CD8-positive, alpha-beta memory T cell (primary cell): ENCODE data around the gene HELZ2. TPM values are rescaled to one million over a fixed set of nuclear protein-coding genes. Genes with fewer than 3 reads are reported as not detected.
A peak's percentile ranks its signal among the peaks of the same experiment; 100 is the strongest.

Experiments used
- CTCF ChIA-PET: fragments of 350-600 bp; sonication (Branson Sonifier 250); formaldehyde crosslinking; loops from one replicate; lab custom pipeline; 2021; ENCODE audit warnings: antibody characterized with exemption; lab: Charles Lee
- POLR2A ChIA-PET: fragments of 350-600 bp; sonication (Branson Sonifier 250); formaldehyde crosslinking; loops from one replicate; lab custom pipeline; 2021; ENCODE audit warnings: antibody characterized with exemption; lab: Charles Lee
- DNase-seq, 5 donors: peaks; one replicate each; pipeline versions ENCODE4 v3.0.0 to v3.0.0-alpha.2; 2020 to 2022; ENCODE audit warnings: mixed read lengths in 1 of 5
- H3K27ac ChIP-seq: one replicate; pipeline ENCODE4 v1.7.0; 2013; ENCODE audit warnings: low read depth, mild to moderate bottlenecking, low read length, moderate library complexity
- H3K27me3 ChIP-seq: 2 replicates; pipeline ENCODE4 v1.7.0; 2013; ENCODE audit warnings: low read length, mild to moderate bottlenecking; ENCODE audit not compliant: insufficient read depth, poor library complexity, severe bottlenecking
- H3K36me3 ChIP-seq: 2 replicates; pipeline ENCODE4 v1.7.0; 2013; ENCODE audit warnings: mild to moderate bottlenecking, low read length, moderate library complexity; ENCODE audit not compliant: insufficient read depth
- H3K4me1 ChIP-seq: 2 replicates; pipeline ENCODE4 v1.7.0; 2013; ENCODE audit warnings: mild to moderate bottlenecking, low read length, moderate library complexity; ENCODE audit not compliant: insufficient read depth
- H3K4me3 ChIP-seq: 2 replicates; pipeline ENCODE4 v1.7.0; 2013; ENCODE audit warnings: mild to moderate bottlenecking, low read length
- H3K9me3 ChIP-seq: 2 replicates; pipeline ENCODE4 v1.7.0; 2013; ENCODE audit warnings: mild to moderate bottlenecking, low read length
- H3K27ac Mint-ChIP-seq, 8 donors: one replicate each; pipeline ENCODE4 v1.8.0; 2020 to 2021; ENCODE audit warnings: mixed read lengths in 8 of 8, mild to moderate bottlenecking in 6 of 8, inconsistent platforms in 3 of 8, moderate library complexity in 3 of 8
- H3K27me3 Mint-ChIP-seq, 2 donors: one replicate each; pipeline ENCODE4 v1.8.0; 2020 to 2021; ENCODE audit warnings: mixed read lengths in 2 of 2, mild to moderate bottlenecking in 1 of 2, moderate library complexity in 1 of 2
- H3K36me3 Mint-ChIP-seq, 3 donors: one replicate each; pipeline ENCODE4 v1.8.0; 2020 to 2021; ENCODE audit warnings: mixed read lengths in 3 of 3, inconsistent platforms in 1 of 3, mild to moderate bottlenecking in 1 of 3
- H3K4me1 Mint-ChIP-seq, 3 donors: one replicate each; pipeline ENCODE4 v1.8.0; 2020 to 2021; ENCODE audit warnings: mixed read lengths in 3 of 3, inconsistent platforms in 1 of 3, mild to moderate bottlenecking in 1 of 3
- H3K4me3 Mint-ChIP-seq, 7 donors: one replicate each; pipeline ENCODE4 v1.8.0; 2020 to 2021; ENCODE audit warnings: mixed read lengths in 7 of 7, mild to moderate bottlenecking in 6 of 7, moderate library complexity in 4 of 7, inconsistent platforms in 2 of 7
- H3K9me3 Mint-ChIP-seq, 5 donors: one replicate each; pipeline ENCODE4 v1.8.0; 2020 to 2022; ENCODE audit warnings: mixed read lengths in 5 of 5, mild to moderate bottlenecking in 3 of 5, moderate library complexity in 2 of 5, inconsistent platforms in 1 of 5
- polyA plus RNA-seq: library from polyadenylated mRNA; unstranded; fragments of 300-500 nt; fragmentation: Illumina TruSeq; gene quantifications from one replicate; pipeline ENCODE4 v1.2.3, GENCODE V29; 2021
- total RNA-seq, 2 experiments: library from RNA; stranded (reverse); gene quantifications; one replicate each; pipeline ENCODE4 v1.2.3, GENCODE V29; 2021

The HELZ2 gene
- total and polyA plus RNA-seq, 3 experiments from 2014 or later: 7.4 to 9.8 (median 8.7) TPM

- CTCF ChIA-PET: interaction anchor here (1.8 kb wide), 1 partner anchor 20 kb away, joined by 8 read pairs; the partner anchor contains the start of gene PTK6
- POLR2A ChIA-PET: interaction anchor here (1.2 kb wide), 1 partner anchor 96 kb away, joined by 3 read pairs; the partner anchor contains the start of gene STMN3
- Histone ChIP-seq H3K9me3 (no peaks in the 10 kb centered on the region), H3K27ac (no peak overlapping the region), H3K36me3 (no peaks in the 10 kb centered on the region), H3K4me3 (no peak overlapping the region), H3K27me3 (no peaks in the 10 kb centered on the region), H3K4me1 (peaks cover 8% of the 10 kb centered on the region)
- DNase-seq: no peak
- peaks cover 8 to 21% (median 10%) of the 10 kb centered on the region in 3 donors for H3K4me1 Mint-ChIP-seq
- H3K9me3 Mint-ChIP-seq: no peaks in the 10 kb centered on the region
- peak overlapping the region in 1 of 8 donors; percentile 48 for H3K27ac Mint-ChIP-seq
- peaks cover 0 to 24% (median 2%) of the 10 kb centered on the region in 3 donors for H3K36me3 Mint-ChIP-seq
- no peak overlapping the region for H3K4me3 Mint-ChIP-seq
- H3K27me3 Mint-ChIP-seq: peaks cover 0 to 2% of the 10 kb centered on the region in 2 donors
Observed at GRCh38 chr20:63557481-63557891, 16.6 kb downstream of the HELZ2 start.

GRCh38 chr20:63556873-63557478, 17.1 kb downstream of the HELZ2 start:
- ChIA-PET CTCF (interaction anchor here (1.8 kb wide), 1 partner anchor 19 kb away, joined by 8 read pairs; the partner anchor contains the start of gene PTK6), POLR2A (interaction anchor here (1.2 kb wide), 1 partner anchor 96 kb away, joined by 3 read pairs; the partner anchor contains the start of gene STMN3)
- no peak for DNase-seq
- Histone ChIP-seq H3K27ac (no peak overlapping the region), H3K36me3 (no peaks in the 10 kb centered on the region), H3K9me3 (no peaks in the 10 kb centered on the region), H3K4me3 (no peak overlapping the region), H3K27me3 (no peaks in the 10 kb centered on the region), H3K4me1 (peaks cover 14% of the 10 kb centered on the region)
- Mint-ChIP-seq H3K4me1 (peaks cover 10 to 25% (median 11%) of the 10 kb centered on the region in 3 donors), H3K36me3 (peaks cover 0 to 23% (median 2%) of the 10 kb centered on the region in 3 donors), H3K9me3 (no peaks in the 10 kb centered on the region), H3K27ac (peak overlapping the region in 2 of 8 donors; percentile 48 to 79), H3K4me3 (no peak overlapping the region), H3K27me3 (peaks cover 0 to 2% of the 10 kb centered on the region in 2 donors)

DNA sequence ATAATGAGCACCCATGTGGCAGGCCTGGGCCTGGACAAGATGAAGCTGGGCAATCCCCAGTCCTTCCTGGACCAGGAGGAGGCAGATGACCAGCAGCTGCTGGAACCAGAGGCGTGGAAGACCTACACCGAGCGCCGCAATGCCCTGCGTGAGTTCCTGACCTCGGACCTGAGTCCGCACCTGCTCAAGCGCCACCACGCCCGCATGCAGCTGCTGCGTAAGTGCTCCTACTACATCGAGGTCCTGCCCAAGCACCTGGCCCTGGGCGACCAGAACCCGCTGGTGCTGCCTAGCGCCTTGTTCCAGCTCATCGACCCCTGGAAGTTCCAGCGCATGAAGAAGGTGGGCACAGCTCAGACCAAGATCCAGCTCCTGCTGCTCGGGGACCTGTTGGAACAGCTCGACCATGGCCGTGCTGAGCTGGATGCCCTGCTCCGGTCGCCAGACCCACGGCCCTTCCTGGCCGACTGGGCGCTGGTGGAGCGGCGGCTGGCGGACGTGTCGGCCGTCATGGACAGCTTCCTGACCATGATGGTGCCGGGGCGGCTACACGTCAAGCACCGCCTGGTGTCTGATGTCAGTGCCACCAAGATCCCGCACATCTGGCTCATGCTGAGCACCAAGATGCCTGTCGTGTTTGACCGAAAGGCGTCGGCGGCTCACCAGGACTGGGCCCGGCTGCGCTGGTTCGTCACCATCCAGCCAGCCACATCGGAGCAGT, 18.2 kb downstream of the HELZ2 start:
- CTCF ChIA-PET: interaction anchor here (1.8 kb wide), 2 partner anchors 11 to 18 kb away, joined by 7 to 8 read pairs; partner anchors contain the start of gene PTK6

DNA sequence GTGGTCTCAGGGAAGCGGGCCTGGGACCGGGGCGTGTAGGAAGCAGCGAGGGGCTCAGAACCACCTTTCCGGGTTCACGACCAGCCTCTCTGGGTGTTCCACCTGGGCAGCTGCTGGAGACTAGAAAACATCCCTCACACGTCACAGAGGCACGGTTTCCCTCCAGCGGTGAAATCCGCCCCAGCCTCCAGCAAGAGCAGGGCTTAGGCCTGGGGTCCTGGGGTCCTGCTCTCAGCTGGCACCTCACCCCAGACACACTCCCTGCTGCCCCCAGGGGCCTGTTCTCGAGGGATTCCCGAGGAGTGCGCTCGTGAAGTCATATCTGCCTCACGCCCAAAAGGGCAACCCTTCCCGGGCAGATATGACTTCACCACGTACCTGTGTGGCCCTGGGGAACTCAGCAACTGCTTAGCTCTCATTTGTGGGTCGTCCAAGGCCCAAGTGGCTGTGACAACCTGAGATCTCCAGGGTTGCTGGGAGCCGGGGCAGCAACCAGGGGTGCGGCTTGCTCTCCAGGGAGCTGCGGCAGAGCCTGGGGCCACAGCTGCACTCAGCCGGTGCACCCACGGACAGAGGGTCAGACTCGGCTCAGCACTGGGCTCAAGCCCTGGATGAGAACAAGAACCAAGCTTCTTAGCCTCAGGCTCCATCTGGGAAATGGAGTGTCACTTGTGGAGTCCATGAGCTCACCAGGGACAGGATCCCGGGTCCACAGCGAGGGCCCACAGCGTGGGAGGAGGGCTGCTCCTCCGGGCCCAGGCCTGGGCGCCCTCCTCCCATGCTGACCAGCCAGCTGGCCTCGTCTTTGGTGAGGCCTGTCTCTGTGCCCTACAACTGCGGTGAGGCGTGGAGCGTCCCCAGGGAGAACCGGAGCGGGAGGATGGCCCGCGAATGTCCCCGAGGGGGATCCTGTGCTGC, 19.4 kb downstream of the HELZ2 start:
- CTCF ChIA-PET: interaction anchor here (0.9 to 1.8 kb wide), 3 partner anchors 13 to 17 kb away, joined by 3 to 7 read pairs (median 3); partner anchors contain the start of gene PTK6
- no peaks in the 10 kb centered on the region for H3K9me3 Mint-ChIP-seq
- H3K27ac Mint-ChIP-seq: peak overlapping the region in 6 of 8 donors; percentile 29 to 85 (median 62)
- H3K4me1 ChIP-seq: peaks cover 16% of the 10 kb centered on the region
- POLR2A ChIA-PET: interaction anchor here (1.1 kb wide), 1 partner anchor 72 kb away, joined by 3 read pairs; the partner anchor contains the start of gene GMEB2
- no peaks in the 10 kb centered on the region for H3K27me3 ChIP-seq
- DNase-seq: peak in 1 of 5 donors; percentile 37
- H3K4me1 Mint-ChIP-seq: peaks cover 14 to 30% (median 14%) of the 10 kb centered on the region in 3 donors
- peaks cover 5 to 8% of the 10 kb centered on the region in 2 donors for H3K27me3 Mint-ChIP-seq
- H3K36me3 Mint-ChIP-seq: peaks cover 0 to 8% (median 0%) of the 10 kb centered on the region in 3 donors
- H3K4me3 ChIP-seq: no peak overlapping the region
- H3K36me3 ChIP-seq: no peaks in the 10 kb centered on the region
- H3K9me3 ChIP-seq: no peaks in the 10 kb centered on the region
- H3K27ac ChIP-seq: no peak overlapping the region
- peak overlapping the region; percentile 45 to 76 (median 72) for H3K4me3 Mint-ChIP-seq

More for the DNA sequence above, 18.2 kb downstream of the HELZ2 start:
- POLR2A ChIA-PET: no interaction called here
- Histone ChIP-seq H3K4me3 (no peak overlapping the region), H3K9me3 (no peaks in the 10 kb centered on the region), H3K27me3 (no peaks in the 10 kb centered on the region), H3K36me3 (no peaks in the 10 kb centered on the region), H3K4me1 (peaks cover 16% of the 10 kb centered on the region), H3K27ac (no peak overlapping the region)
- no peaks in the 10 kb centered on the region for H3K9me3 Mint-ChIP-seq
- H3K36me3 Mint-ChIP-seq: peaks cover 0 to 16% (median 2%) of the 10 kb centered on the region in 3 donors
- peak overlapping the region in 1 of 7 donors; percentile 27 for H3K4me3 Mint-ChIP-seq
- H3K27ac Mint-ChIP-seq: peak overlapping the region in 1 of 8 donors; percentile 41
- no peak for DNase-seq
- H3K4me1 Mint-ChIP-seq: peaks cover 13 to 30% (median 14%) of the 10 kb centered on the region in 3 donors
- H3K27me3 Mint-ChIP-seq: peaks cover 2 to 5% of the 10 kb centered on the region in 2 donors

GRCh38 chr20:63553933-63554290, 20.1 kb downstream of the HELZ2 start, which contains the start of gene FNDC11:
Gene FNDC11 (plus strand): TSS chr20:63554159. CDS start chr20:63555664, 1,505 bp downstream.
- CTCF ChIA-PET: interaction anchor here (0.9 to 1.3 kb wide), 2 partner anchors 17 to 18 kb away, joined by 3 read pairs; partner anchors contain the start of gene PTK6
- peaks cover 0 to 5% (median 0%) of the 10 kb centered on the region in 3 donors for H3K36me3 Mint-ChIP-seq
- no peaks in the 10 kb centered on the region for H3K9me3 Mint-ChIP-seq
- DNase-seq: peak in 3 of 5 donors; percentile 42 to 70 (median 58)
- Histone ChIP-seq H3K4me3 (peak within 1 kb of the TSS; percentile 61), H3K4me1 (peaks cover 16% of the 10 kb centered on the region), H3K27me3 (no peaks in the 10 kb centered on the region), H3K27ac (peak within 1 kb of the TSS; percentile 38), H3K9me3 (no peaks in the 10 kb centered on the region), H3K36me3 (no peaks in the 10 kb centered on the region)
- H3K27ac Mint-ChIP-seq: peak within 1 kb of the TSS; percentile 47 to 96 (median 92)
- H3K27me3 Mint-ChIP-seq: peaks cover 9 to 13% of the 10 kb centered on the region in 2 donors
- H3K4me1 Mint-ChIP-seq: peaks cover 14 to 34% (median 14%) of the 10 kb centered on the region in 3 donors
- peak within 1 kb of the TSS; percentile 74 to 89 (median 76) for H3K4me3 Mint-ChIP-seq
- POLR2A ChIA-PET: interaction anchor here (1.1 kb wide), 1 partner anchor 73 kb away, joined by 3 read pairs; the partner anchor contains the start of gene GMEB2

DNA sequence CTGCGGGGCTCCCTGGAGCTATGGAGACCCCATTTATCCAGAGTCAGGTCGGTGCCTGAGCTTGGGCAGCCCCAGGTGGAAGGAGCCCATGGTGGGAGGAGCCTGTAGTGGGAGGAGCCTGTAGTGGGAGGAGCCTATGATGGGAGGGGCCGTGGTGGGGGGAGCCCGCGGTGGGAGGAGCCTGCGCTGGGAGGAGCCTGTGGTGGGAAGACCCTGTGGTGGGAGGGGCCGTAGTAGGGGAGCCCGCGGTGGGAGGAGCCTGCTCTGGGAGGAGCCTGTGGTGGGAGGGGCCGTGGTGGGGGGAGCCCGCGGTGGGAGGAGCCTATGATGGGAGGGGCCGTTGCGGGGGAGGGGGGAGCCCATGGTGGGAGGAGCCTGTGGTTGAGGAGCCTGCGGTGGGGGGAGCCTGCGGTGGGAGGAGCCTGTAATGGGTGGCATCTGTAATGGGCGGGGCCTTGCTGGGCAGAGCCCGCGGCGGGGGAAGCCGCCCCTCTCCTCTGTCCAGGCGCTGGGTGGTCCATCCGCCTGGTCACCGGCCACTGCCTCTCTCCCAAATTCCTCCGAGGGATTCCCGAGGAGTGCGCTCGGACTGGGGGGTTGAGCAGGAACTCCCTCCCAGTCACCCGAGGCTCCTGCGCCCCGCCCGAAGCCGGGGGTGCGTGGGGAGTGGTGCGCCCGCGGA, 20.6 kb downstream of the HELZ2 start:
- Mint-ChIP-seq H3K27ac (peak overlapping the region; percentile 47 to 96 (median 92)), H3K36me3 (peaks cover 0 to 2% (median 0%) of the 10 kb centered on the region in 3 donors), H3K9me3 (no peaks in the 10 kb centered on the region), H3K4me1 (peaks cover 14 to 34% (median 14%) of the 10 kb centered on the region in 3 donors), H3K27me3 (peaks cover 9 to 13% of the 10 kb centered on the region in 2 donors), H3K4me3 (peak overlapping the region; percentile 73 to 89 (median 76))
- Histone ChIP-seq H3K9me3 (no peaks in the 10 kb centered on the region), H3K27me3 (no peaks in the 10 kb centered on the region), H3K36me3 (no peaks in the 10 kb centered on the region), H3K4me3 (peak overlapping the region; percentile 61), H3K27ac (peak overlapping the region; percentile 38), H3K4me1 (peaks cover 16% of the 10 kb centered on the region)
- POLR2A ChIA-PET: interaction anchor here (0.6 to 1.4 kb wide), 5 partner anchors 15 to 192 kb away, joined by 3 to 9 read pairs (median 3); partner anchors contain the start of gene PTK6
- DNase-seq: peak; percentile 82 to 93 (median 90)
- CTCF ChIA-PET: interaction anchor here (0.6 to 4.4 kb wide), 7 partner anchors 8 to 157 kb away, joined by 3 to 35 read pairs (median 3); partner anchors contain the start of gene PTK6
